Cerebellar cortex (tissue), 1 donor: ENCODE data around the gene SIM1.

Experiments used
- DNase-seq: peaks from one replicate; pipeline ENCODE4 v3.0.0-alpha.2; 2015; ENCODE audit warnings: low spot score

Gene SIM1

DNA sequence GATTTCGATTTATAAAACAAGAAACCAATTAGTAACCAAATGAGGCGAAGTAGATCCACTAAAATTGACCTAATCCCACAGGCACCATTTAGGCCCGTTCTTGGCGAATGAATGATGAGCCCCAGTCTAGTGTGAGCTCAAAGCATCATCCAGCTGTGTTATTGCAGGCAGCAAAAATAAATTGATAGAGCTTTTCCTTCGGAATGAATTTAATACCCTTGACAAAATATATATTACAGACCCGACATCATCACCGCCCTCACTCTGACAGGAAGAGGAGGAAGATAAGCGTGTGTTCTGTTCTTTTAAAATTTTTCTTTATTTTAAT lies 7.8 kb downstream of the SIM1 start:
- no peak for DNase-seq

DNA sequence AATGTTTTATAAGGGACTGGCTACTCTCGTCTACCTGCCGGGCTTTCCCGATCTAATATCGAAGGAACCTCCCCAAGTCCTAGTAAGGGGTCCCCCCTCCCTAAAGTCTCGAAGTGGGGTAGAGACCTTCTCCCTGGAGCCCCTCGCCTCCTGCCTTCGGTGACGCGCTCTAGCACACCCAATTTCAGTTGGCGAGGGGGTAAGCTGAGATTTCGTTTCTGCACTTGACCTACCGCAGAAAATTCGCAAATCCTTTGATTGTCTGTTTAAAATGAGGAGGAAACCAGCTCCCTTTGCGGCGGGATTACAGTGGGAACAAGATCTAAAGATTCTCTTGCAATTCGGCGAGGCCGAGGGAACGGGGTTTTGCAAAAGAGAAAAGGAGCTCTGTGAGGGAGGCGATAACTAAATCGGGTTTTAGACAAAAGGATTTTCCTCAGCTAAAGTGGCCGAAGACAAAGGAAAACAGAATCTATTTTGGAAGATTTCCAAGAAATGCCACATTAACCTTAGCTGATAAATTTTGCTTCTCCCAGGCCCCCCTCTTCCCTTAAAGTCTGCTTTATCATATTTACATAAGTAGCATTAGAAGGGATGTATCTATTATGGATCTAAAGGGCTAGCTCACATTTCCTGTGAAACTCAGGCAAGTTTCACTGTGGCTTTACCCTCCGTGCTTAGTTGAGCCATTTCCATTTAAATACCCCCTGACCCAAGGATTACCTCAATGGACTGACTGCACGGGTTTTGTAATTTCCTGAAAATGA lies 8.4 kb downstream of the SIM1 start:
- DNase-seq: no peak

DNA sequence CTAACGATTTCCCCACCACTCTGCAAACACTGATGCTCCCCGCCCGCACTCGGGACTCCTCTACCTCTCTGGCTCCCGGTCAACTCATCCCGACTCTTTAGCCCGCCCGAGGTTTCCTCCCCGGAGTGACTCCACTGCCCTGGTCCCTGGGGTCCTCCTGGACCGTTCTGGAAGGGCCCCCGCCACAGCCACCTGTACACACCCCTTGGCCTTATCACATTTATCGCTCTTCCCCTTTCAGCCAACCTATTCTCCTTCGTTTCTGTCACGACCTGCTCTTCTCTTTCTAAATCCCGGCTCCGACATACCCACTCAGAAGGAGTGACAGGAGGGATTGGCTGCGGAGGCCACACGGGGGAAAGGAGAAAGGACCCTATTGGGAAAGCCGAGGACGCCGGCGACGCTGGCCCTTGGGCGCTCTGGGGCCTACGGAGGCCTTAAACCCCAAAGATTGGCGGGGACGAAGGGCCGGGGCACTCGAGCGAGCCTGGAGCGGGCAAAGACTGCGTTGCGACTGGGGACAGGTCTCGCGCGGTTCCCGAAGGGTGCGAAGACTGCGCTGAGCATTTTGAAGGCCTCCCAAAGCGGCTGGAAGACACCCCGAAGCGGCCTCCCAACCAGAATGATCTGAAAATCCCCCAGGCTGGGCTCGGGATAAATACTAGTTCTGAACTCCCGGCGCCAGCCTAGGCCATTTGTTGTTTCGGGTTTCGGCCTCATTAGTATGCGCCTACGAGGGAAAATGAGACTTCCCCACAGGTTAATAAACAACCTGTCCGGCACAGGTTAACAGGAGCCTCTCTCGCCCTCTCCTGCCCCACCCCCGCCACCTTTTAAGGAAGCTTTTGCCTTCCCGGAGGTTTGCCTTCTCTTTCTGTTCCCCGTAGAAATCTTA lies 9.2 kb downstream of the SIM1 start:
- DNase-seq: no peak

DNA sequence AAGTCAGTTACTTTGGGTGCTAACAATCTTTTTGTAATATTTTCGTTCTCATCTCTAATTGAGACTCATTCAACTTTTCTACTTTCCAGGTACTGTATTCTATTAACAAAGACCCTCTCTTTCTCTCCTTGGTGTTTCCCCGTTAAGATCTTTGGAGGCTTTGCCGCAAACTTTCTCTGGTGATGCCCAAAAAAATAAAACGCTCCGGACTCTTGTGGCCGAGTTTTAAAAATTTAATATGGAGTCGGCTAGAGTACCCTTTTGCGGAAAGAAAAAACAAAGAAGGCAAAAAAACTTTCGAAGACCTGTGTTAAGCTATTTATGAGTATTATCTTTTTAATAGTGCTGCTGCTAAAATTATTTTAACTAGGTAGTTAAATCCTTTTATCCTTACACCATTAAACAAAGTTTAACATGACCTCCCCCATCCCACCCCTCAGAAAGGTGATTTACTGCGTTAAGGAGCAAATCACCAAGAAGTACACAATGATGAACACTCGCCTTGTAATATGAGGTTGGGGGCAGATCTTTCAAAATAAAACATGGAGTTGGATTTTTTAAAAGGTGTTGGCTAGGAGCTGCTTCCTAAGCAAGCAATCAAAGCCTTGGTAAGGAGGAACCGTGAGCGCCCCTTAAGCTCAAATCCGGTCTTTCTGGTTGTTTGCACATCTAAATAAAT lies 10.0 kb downstream of the SIM1 start:
- DNase-seq: no peak

DNA sequence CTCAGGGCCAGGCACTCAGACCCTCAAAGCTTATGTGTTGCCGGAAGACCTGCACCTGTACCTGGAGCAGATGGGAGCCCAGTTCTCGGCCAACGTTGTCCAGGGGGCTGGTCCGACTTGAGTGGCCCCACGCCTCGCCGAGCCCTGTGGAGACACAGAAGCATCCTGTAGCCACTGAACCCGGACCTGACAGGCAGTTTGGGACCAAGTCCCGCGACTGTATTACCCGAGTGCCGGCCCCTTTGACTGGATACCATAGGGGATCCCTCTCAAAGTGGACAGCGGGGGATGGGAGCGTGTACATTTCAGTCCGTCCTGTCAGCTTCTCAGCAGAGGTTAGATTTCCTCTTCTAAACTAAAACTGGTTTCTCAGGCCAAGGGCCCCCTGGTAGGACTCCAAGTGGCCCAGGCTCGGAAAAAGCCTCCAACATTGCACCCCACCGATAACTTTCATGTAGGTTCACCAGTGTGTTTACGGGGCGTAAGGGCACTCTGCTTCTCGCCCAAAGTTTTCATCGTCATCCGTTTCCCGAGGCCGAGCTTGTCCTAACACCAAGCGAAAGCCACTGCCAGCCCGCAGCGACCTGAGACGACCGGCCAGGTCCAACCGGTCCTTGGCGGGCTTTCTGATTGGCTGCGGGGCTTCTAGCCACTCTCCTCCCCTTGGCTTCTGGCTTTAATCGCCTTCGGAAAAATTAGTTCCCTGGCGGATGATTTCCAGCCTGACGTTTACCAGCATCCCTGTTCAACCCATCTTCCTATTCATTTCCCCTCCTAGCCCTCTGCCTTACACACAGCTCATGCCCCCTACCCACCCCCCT lies 10.8 kb downstream of the SIM1 start:
- no peak for DNase-seq

DNA sequence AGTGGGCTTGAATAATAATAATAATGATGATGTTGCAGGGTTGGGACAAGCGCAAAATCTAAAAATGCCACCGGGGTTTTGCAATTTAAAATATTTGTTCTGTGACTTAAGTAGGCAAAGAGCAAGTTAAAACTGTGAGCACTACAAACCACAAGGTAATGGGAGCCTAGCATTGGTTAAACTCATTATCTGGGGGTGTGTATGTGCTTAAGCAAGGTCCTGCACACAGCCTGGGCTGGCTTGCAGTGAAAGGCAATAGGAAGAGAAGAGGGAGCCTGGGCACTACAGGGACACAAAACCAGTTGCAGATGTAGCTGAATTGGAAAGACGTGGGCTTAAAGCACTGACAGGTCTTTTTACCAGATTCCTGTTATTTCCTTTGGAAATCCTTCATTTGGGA lies 11.7 kb downstream of the SIM1 start:
- no peak for DNase-seq

DNA sequence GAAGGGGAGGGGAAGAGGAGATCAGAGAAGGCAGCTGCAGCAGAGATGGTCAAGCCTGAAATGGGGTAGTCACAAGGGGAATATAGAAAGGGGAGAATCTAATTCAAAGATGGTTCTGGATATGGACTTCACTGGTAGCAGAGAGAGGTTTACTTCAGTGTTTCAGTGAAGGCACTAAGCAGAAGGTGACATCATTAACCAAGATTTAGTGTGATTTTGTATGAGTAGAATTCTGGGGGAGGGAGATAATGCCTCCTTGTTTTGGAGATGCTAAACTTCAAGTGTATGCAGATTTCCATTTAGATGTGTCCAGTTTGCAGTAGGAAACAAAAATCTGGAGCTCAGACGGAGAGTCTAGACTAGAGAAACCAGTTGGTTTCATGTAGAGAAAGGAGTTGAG lies 13.1 kb downstream of the SIM1 start:
- DNase-seq: no peak

DNA sequence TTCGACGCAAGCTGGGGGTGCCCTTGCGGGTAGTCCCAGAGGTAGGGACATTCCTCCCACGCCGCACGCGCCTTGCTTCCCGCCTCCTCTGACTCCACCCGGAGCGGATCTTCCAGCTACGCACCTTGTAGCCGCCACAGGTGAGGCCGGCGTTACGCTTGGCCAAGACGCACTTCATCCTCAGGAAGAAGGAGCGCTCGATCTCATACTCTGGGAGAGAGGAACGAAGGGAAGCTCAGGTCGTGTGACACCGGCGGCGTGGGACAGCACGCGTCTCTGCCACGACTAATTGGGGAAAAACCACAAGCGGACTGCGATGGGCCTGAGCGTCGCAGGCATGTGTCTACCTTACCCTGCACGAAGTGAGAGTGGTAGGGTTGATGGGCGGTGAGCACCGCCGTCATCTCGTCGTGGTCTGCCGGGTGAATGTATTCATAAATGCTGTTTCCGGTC lies 15.5 kb downstream of the SIM1 start:
- no peak for DNase-seq

DNA sequence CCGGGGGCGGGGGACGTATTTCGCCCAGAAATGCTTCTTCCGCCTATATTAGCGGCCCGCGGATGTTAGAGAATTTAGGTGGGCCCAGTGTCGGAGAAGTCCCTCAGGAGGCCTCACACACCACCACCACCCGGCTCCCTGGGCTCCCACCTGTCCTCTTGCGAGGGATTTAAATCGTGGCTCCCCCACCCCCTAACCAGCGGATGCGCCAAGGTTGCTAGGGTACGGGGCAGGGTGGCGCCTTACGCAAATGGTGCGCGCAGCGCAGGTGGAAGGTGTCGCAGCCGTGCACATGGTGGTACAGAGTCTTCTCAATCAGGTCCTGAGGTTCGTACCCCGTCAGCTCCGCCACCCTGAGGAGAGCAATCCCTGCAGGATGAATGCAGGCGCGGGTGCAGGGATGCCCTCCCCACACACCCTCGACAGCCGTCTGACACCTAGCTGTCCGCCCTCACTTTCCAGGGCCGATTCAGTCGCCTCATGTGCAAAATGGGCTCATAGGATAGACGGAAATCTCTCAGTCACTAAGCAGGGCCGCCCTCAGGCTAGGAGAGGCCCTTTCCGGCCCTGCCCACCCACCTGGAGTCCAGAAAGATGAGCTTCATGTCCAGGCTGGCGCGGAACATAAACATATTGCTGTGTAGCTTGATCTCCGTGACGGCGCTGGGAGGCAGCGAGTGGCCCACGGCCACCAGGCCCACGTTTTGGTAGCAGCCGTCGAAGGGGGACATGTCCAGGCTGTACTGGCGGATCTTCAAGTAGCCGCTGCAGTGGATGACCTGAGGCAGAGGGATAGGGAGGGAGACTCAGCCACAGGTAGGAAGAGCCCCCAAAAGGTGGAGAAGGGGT lies 16.6 kb downstream of the SIM1 start:
- DNase-seq: no peak

DNA sequence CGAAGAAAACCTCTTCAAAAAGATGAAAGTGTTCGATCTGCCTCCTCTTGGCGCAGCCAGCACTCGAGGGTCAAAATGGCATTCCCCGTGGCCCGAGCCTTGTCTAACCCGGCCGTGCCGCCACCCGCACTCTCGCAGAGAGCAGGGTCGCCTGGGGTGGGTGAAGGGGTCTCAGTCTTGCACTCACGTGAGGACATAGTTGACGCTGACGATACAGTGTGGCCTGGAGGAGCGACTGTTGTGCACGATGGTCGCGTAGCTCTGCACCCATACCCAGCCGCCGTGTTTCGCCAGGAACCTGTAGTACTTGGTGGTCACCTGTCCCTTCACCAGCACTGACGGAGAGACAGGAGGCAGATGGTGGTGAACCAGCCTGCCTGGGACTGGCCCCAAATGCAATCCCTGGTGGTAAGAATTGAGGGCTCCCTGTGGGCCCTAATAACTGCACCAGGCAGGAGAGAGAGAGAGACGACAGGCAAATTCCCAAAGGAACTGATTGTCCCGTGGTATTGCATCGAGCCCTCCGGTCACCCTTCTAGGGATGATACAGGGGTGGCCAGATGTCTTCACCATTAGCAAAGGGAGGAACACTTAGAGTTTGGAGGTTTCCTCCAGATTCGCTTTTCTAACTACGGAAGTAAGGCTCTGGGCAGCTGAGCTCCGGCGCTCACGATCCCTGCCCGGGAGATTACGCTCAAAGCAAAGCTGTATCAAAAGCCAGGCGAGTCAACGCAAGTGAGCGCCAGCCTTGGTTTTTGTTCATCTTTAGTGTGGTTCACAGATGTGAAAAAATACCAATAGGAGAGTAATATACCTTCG lies 17.4 kb downstream of the SIM1 start:
- no peak for DNase-seq

DNA sequence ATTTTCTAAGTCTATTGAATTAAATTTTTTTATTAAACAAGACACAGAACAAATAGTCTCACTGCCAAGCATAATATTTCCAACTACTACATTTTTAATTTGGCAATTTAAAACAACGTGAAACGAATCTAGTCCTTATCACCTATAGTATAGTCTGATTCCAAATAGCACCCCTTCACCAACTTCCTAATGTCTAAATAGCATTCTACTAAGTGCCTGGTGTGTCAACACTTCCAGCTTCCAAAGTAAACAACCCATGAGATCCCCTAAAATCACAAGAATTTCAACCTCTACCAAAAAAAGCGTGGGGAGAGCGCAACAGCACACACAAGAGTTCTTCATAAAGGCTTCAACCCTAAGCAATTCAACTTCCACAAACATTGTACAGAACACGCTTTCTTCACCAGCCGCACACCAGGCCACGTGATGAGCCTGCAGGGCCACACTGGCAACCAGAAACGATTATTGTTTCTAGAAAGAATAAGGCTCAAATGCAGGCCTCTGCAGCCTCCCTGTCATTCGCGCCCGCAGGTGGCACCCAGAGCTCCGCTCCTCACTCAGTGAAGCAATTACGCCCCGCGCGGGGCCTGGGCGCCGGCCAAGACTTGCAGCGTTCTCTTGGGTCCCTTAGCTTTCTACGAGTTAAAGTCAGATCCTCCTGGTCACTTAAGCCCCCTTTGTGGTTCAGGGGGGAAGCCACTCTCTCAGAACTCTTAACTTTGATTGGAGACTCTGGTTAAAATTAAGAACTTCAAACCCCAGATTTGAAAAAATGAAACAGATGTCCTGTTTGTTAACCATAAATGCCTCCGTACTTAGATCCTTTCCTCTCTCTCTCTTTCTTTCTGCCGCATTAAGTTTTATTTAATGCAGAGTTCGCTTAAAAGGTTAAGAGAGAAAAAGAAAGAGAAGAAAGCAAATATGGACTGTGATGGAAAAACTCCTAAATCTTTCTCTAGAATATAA lies 18.3 kb downstream of the SIM1 start:
- no peak for DNase-seq

DNA sequence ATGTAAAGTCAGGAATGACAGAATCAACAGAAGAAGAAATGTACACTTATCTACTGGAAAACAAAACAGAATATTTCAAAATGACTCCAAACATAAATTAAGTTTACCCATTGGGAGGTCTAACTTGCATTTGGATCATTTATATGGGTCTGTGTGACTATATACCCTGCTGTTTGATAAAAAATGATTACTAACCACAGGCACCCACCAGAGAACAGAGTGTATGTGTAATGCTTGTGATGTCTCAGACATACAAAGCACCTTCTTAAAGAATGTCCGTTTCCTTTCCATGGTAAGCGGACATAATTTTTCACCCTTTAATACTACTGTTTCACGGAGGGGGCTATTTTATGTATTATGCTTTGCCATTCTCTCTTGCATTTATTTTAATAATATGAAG lies 19.2 kb downstream of the SIM1 start:
- DNase-seq: no peak

DNA sequence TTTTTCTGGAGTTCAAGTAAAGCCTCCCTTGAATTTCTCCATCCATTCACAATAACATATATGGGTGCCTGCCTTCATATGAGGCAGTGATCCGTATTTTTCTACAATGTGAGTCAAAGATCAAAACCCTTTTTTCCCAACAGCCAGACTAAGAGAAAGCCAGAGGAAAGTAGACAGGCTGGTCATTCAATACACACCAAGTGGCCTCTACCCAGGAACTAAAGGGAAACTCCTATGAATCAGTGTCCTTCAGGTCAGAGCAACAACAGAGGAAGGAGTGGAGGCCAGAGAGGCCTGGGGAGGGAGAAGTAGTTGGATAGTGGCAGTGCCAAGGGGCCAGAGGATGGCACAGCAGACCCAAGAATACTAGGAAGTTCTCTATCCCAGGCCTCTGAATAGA lies 23.8 kb downstream of the SIM1 start:
- DNase-seq: no peak

DNA sequence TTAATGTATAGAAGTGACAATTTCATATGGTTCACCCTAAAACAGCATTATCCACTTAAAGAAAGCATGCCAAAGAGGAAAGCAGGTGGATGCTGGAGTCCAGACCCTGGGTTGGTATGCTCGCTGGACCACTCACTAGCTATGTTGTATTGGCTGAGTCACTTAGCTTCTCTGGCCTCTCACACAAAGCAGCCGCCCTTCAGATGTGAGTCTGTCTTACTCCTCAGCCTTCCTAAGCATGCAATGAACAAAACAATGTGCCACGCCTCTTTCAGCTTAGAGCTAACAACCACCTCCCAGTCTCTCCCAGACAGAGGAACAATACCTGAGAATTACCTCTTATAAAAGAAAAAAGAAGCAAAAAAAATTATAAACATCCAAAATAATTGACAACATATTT lies 29.4 kb downstream of the SIM1 start:
- DNase-seq: no peak

DNA sequence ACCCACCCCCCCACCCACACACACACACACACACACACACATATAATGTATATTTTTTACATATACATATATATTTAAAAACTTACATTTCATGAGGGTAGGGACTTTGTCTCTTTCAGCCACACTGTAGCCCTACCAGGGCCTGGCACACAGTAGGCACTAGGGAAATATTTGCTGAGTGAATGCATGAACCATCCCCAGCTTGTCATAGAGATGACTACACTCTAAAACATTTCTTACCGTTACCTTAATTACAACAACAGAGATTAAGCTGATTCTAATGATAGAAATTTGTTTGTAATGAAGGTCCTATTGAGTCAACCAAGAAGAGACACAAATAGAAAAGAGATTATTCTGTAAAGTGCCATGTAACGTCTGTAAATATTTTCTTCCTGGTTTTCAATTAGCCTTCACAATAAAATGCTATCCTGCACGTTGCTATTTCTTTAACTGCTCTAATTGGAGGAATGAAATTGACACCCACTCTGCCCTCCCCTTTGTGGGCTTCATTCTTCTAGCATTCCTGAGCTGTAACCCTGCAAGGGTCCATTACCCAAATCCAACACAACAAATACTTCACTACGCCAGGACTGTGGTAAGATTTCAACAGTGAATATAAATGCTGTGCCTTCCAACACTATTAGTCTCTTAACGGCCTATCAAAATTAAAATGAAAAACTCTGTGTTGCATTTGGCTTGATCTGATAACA lies 30.8 kb downstream of the SIM1 start:
- DNase-seq: no peak

DNA sequence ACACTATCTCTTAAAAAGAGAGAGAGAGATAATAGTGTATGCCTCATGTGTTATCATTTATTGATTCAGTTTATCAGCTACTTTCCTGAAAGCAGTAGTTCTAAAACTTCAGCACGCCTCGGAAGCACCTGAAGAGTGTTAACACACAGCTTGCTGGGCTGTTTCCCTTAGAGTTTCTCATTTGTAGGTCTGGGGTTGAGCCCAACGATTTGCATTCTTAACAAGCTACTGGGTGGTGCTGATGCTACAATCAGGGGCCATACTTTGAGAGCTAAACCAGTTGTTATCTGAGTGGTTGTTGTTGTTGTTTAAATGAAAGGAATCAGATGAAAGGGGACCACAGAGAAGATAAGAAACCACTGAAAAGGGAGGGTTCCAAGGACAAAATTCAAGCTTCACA lies 32.6 kb downstream of the SIM1 start:
- DNase-seq: no peak

DNA sequence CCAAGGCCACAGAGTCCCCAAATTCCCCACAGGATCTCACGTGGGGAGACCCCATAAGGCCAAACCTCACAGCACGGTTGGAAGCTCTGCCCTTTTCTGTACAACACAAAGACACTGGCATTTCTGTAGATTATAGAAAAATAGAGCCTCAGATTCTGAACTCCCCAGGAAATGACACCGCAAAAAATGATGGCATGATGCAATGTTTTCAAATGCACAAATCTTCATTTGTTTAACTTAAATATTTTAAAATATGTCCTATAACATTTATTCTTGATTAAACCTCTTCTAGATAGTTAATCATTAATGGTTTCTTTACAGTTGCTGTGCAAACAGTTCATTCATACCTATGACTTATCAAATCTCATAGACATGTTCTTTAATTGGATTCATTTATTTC lies 33.8 kb downstream of the SIM1 start:
- DNase-seq: no peak

DNA sequence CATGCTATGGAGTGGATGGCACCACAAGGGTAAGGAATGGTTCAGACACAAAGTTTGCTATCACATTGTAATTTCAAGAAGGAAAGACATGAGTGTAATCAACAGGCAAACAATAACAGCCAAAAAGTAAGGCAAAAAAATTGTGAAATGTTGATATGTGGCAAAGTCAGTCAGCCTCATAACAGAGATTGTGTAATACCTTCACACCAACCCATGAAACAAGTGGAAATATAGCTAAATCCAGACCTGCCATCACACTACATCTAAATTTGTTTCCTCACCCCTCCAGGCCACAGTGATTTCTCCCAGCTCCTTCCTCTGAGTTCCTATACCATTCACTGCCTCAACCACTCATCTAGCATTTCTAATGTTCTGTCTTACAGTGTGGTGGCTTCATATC lies 37.3 kb downstream of the SIM1 start:
- DNase-seq: no peak
